ENCODE measurements around the gene DBN1. TPM values are rescaled to one million over a fixed set of nuclear protein-coding genes. Genes with fewer than 3 reads are reported as not detected.

DBN1 gene
- total RNA-seq, 8 experiments from 2014 or later, result 70.8 to 406 (median 136) TPM

GRCh38 chr5:177434942-177435738, 38.3 kb downstream of the DBN1 start:
- Histone ChIP-seq H3K4me3 (no peak overlapping the region), H3K4me1 (replicated peaks in 1 of 2) (no peaks in the 10 kb centered on the region), H3K27ac (no peak overlapping the region)
- ATAC-seq (replicated peaks in 6 of 8), result no peak
- in situ Hi-C loops (cut with MboI; ENCODE audit: low pct_unique_long_range_greater_than_20kb in 2 of 9, low sequenced_read_pairs in 9 of 9, unreplicated experiment in 9 of 9), result no loop called here
- 75 to 100% (median 93%) methylated on average over 1 to 11 of the region's 20 CpGs; no CpG with 5 or more reads in 3 of the 10 experiments for WGBS, 10 experiments

- no peak overlapping the region for H3K27ac ChIP-seq
- in situ Hi-C loops (cut with MboI; ENCODE audit: low pct_unique_long_range_greater_than_20kb in 2 of 9, low sequenced_read_pairs in 9 of 9, unreplicated experiment in 9 of 9), result no loop called here
- H3K4me3 ChIP-seq, result no peak overlapping the region
- H3K4me1 ChIP-seq (replicated peaks in 1 of 2), result peaks cover 0 to 2% of the 10 kb centered on the region in 2 donors
- peak in 2 of 8 experiments; percentile 17 to 31 for ATAC-seq (replicated peaks in 6 of 8)
- WGBS, 10 experiments, result 79 to 100% (median 89%) methylated on average over 1 to 5 of the region's 8 CpGs; no CpG with 5 or more reads in 5 of the 10 experiments
These were observed 39.0 kb downstream of the DBN1 start for GRCh38 chr5:177434437-177434836.

- in situ Hi-C loops (cut with MboI; ENCODE audit: low pct_unique_long_range_greater_than_20kb in 2 of 9, low sequenced_read_pairs in 9 of 9, unreplicated experiment in 9 of 9), result no loop called here
- Histone ChIP-seq H3K27ac (no peak overlapping the region), H3K4me1 (replicated peaks in 1 of 2) (peaks cover 0 to 9% of the 10 kb centered on the region in 2 donors), H3K4me3 (no peak overlapping the region)
- 64 to 97% (median 92%) methylated on average over 3 to 9 of the region's 29 CpGs; no CpG with 5 or more reads in 7 of the 10 experiments for WGBS, 10 experiments
- no peak for ATAC-seq (replicated peaks in 6 of 8)
These were observed 39.7 kb downstream of the DBN1 start for GRCh38 chr5:177433658-177434217.

- Histone ChIP-seq H3K4me3 (no peak overlapping the region), H3K4me1 (replicated peaks in 1 of 2) (peaks cover 0 to 14% of the 10 kb centered on the region in 2 donors), H3K27ac (no peak overlapping the region)
- no peak for ATAC-seq (replicated peaks in 6 of 8)
- in situ Hi-C loops (cut with MboI; ENCODE audit: low pct_unique_long_range_greater_than_20kb in 2 of 9, low sequenced_read_pairs in 9 of 9, unreplicated experiment in 9 of 9), result no loop called here
- WGBS, 10 experiments, result 70 to 100% (median 92%) methylated on average over 1 to 11 of the region's 25 CpGs; no CpG with 5 or more reads in 5 of the 10 experiments
These were observed 40.4 kb downstream of the DBN1 start for GRCh38 chr5:177432839-177433657.

- no peak overlapping the region for H3K27ac ChIP-seq
- WGBS, 10 experiments, result 0 to 100% (median 84%) methylated on average over 1 to 4 of the region's 18 CpGs; no CpG with 5 or more reads in 4 of the 10 experiments
- H3K4me1 ChIP-seq (replicated peaks in 1 of 2), result peaks cover 4 to 14% of the 10 kb centered on the region in 2 donors
- no peak overlapping the region for H3K4me3 ChIP-seq
- no peak for ATAC-seq (replicated peaks in 6 of 8)
- in situ Hi-C loops (cut with MboI; ENCODE audit: low pct_unique_long_range_greater_than_20kb in 2 of 9, low sequenced_read_pairs in 9 of 9, unreplicated experiment in 9 of 9), result no loop called here
These were observed 41.1 kb downstream of the DBN1 start for GRCh38 chr5:177432143-177432838.

GRCh38 chr5:177431317-177432142, 41.9 kb downstream of the DBN1 start:
- peak in 1 of 8 experiments; percentile 1 for ATAC-seq (replicated peaks in 6 of 8)
- 94 to 100% methylated on average over 3 to 13 of the region's 29 CpGs; no CpG with 5 or more reads in 8 of the 10 experiments for WGBS, 10 experiments
- Histone ChIP-seq H3K27ac (no peak overlapping the region), H3K4me3 (no peak overlapping the region), H3K4me1 (replicated peaks in 1 of 2) (peaks cover 6 to 14% of the 10 kb centered on the region in 2 donors)
- in situ Hi-C loops (cut with MboI; ENCODE audit: low pct_unique_long_range_greater_than_20kb in 2 of 9, low sequenced_read_pairs in 9 of 9, unreplicated experiment in 9 of 9), result no loop called here

GRCh38 chr5:177430972-177431316, 42.5 kb downstream of the DBN1 start:
- WGBS, 10 experiments, result no CpG with 5 or more reads among the region's 7 CpGs
- no peak for ATAC-seq (replicated peaks in 6 of 8)
- Histone ChIP-seq H3K4me3 (no peak overlapping the region), H3K27ac (no peak overlapping the region), H3K4me1 (replicated peaks in 1 of 2) (peaks cover 6 to 14% of the 10 kb centered on the region in 2 donors)
- in situ Hi-C loops (cut with MboI; ENCODE audit: low pct_unique_long_range_greater_than_20kb in 2 of 9, low sequenced_read_pairs in 9 of 9, unreplicated experiment in 9 of 9), result no loop called here

- in situ Hi-C loops (cut with MboI; ENCODE audit: low pct_unique_long_range_greater_than_20kb in 2 of 9, low sequenced_read_pairs in 9 of 9, unreplicated experiment in 9 of 9), result no loop called here
- WGBS, 10 experiments, result 50 to 100% (median 85%) methylated on average over 1 to 7 of the region's 26 CpGs; no CpG with 5 or more reads in 4 of the 10 experiments
- peaks cover 8 to 17% of the 10 kb centered on the region in 2 donors for H3K4me1 ChIP-seq (replicated peaks in 1 of 2)
These were observed 43.1 kb downstream of the DBN1 start for GRCh38 chr5:177430140-177430951.

GRCh38 chr5:177429248-177430040, 44.0 kb downstream of the DBN1 start:
- ATAC-seq (replicated peaks in 6 of 8), result no peak
- 92 to 100% (median 100%) methylated on average over 1 to 2 of the region's 6 CpGs; no CpG with 5 or more reads in 6 of the 10 experiments for WGBS, 10 experiments
- H3K27ac ChIP-seq, result no peak overlapping the region
- H3K4me1 ChIP-seq (replicated peaks in 1 of 2), result peaks cover 8 to 20% of the 10 kb centered on the region in 2 donors
- H3K4me3 ChIP-seq, result no peak overlapping the region
- in situ Hi-C loops (cut with MboI; ENCODE audit: low pct_unique_long_range_greater_than_20kb in 2 of 9, low sequenced_read_pairs in 9 of 9, unreplicated experiment in 9 of 9), result no loop called here

More at GRCh38 chr5:177430140-177430951, 43.1 kb downstream of the DBN1 start:
- Histone ChIP-seq H3K4me3 (no peak overlapping the region), H3K27ac (no peak overlapping the region)
- no peak for ATAC-seq (replicated peaks in 6 of 8)

- in situ Hi-C loops (cut with MboI; ENCODE audit: low pct_unique_long_range_greater_than_20kb in 2 of 9, low sequenced_read_pairs in 9 of 9, unreplicated experiment in 9 of 9), result no loop called here
- 60 to 100% (median 89%) methylated on average over 1 to 6 of the region's 10 CpGs; no CpG with 5 or more reads in 4 of the 10 experiments for WGBS, 10 experiments
- no peak overlapping the region for H3K4me3 ChIP-seq
- no peak overlapping the region for H3K27ac ChIP-seq
- peaks cover 8 to 20% of the 10 kb centered on the region in 2 donors for H3K4me1 ChIP-seq (replicated peaks in 1 of 2)
- ATAC-seq (replicated peaks in 6 of 8), result no peak
These were observed 44.7 kb downstream of the DBN1 start for GRCh38 chr5:177428574-177429217.
